GM21390 (cell line): ENCODE results near the gene SCCPDH.
A peak's percentile ranks its signal among the peaks of the same experiment; 100 is the strongest.

Experiments used
- ATAC-seq: cut with Tn5 transposase; IDR thresholded peaks from one replicate; pipeline ENCODE4 v1.9.1; 2021; ENCODE audit not compliant: unreplicated experiment

SCCPDH gene

GRCh38 chr1:246748867-246749266, 24.7 kb downstream of the SCCPDH start:
- ATAC-seq: no peak

- ATAC-seq: no peak
Observed at GRCh38 chr1:246750752-246751151, 26.5 kb downstream of the SCCPDH start.

GRCh38 chr1:246753670-246754535, 29.7 kb downstream of the SCCPDH start:
- ATAC-seq: peak; percentile 92

GRCh38 chr1:246755419-246755818, 31.2 kb downstream of the SCCPDH start:
- ATAC-seq: no peak

GRCh38 chr1:246760422-246761347, 36.5 kb downstream of the SCCPDH start:
- ATAC-seq: no peak

- no peak for ATAC-seq
Observed at GRCh38 chr1:246761396-246761795, 37.2 kb downstream of the SCCPDH start.

GRCh38 chr1:246765521-246765920, 41.3 kb downstream of the SCCPDH start:
- no peak for ATAC-seq

- no peak for ATAC-seq
Observed at GRCh38 chr1:246768403-246769020, 44.3 kb downstream of the SCCPDH start.

- ATAC-seq: no peak
Observed at GRCh38 chr1:246769306-246769705, 45.1 kb downstream of the SCCPDH start.

- no peak for ATAC-seq
Observed at GRCh38 chr1:246771366-246771765, 47.2 kb downstream of the SCCPDH start.

GRCh38 chr1:246772686-246773085, 48.5 kb downstream of the SCCPDH start:
- ATAC-seq: peak; percentile 16

- ATAC-seq: peak; percentile 98
Observed at GRCh38 chr1:246773213-246773641, 49.0 kb downstream of the SCCPDH start.

- no peak for ATAC-seq
Observed at GRCh38 chr1:246775531-246776385, 51.5 kb downstream of the SCCPDH start.

GRCh38 chr1:246776923-246777322, 52.7 kb downstream of the SCCPDH start:
- no peak for ATAC-seq

GRCh38 chr1:246778663-246779062, 54.5 kb downstream of the SCCPDH start:
- no peak for ATAC-seq

- ATAC-seq: no peak
Observed at GRCh38 chr1:246779561-246780175, 55.5 kb downstream of the SCCPDH start.

- ATAC-seq: no peak
Observed at GRCh38 chr1:246780264-246780663, 56.1 kb downstream of the SCCPDH start.

GRCh38 chr1:246781212-246781611, 57.0 kb downstream of the SCCPDH start:
- ATAC-seq: no peak

- ATAC-seq: peak; percentile 75
Observed at GRCh38 chr1:246782120-246782900, 58.1 kb downstream of the SCCPDH start.
